Fibroblast of peridontal ligament (primary cell): ENCODE measurements around the gene SH3RF2.
"Not testable (repeated sequence)": the region's sequence is repeated elsewhere in the genome, so short reads cannot be mapped to it uniquely, and the experiment has no call there.

ENCODE experiments used
- DNase-seq: peaks from one replicate; pipeline ENCODE4 v3.0.0-alpha.2; 2010; ENCODE audit errors: extremely low read depth

SH3RF2 gene

DNA sequence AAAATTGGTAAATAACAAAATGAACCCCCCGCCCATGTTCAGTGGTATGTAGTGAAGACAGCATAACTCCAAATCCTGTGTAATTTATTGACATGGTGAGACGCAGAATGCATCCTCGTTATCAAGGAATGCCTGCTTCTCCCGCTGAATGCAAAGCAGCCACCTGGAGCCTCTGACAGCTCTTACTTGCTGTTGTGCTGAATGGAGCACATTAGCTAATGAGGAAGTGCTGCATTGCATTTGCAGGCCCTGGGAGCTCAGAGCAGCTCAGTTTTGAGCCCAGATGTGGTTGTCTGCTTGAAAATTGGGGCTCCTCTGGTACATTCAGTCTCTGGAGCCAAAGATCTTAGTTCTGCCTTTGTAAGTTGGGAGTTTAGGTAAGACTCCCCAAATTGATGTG, 140.1 kb downstream of the SH3RF2 start:
- no peak for DNase-seq

GRCh38 chr5:146078566-146078965, 142.2 kb downstream of the SH3RF2 start:
- no peak for DNase-seq

DNA sequence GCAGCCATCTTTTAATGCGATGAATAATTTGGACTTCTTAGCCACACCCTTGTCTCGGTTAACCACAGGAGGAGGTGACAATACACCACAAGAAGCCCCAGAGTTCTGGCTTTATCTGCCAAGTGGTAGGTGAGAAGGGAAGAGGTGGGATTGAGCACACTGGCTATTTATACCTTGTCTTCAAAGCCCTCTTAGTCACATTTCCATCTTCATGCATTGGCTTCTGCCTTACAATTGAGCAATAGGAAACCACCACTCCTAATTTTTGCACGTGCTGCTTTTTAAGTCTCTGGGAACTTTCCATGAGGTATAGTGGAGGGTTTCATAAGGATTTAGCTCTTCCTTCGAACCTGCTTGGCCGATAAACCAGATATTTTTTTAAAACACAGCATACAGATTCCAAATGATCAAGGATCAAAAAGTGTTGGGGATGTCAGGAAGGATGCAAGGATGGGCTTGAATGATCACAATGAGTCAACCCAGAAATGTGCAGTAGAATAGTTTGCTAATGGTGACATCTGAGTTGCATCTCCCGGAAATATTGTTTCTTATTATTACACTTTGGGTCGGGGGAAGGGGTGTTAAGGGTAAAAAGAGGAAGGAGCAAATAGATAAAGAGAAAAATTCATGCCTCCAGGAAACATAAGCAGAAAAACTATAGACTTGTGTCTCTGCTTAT, 143.5 kb downstream of the SH3RF2 start:
- DNase-seq = no peak

- no peak for DNase-seq
These were observed 145.2 kb downstream of the SH3RF2 start for GRCh38 chr5:146081556-146081955.

DNA sequence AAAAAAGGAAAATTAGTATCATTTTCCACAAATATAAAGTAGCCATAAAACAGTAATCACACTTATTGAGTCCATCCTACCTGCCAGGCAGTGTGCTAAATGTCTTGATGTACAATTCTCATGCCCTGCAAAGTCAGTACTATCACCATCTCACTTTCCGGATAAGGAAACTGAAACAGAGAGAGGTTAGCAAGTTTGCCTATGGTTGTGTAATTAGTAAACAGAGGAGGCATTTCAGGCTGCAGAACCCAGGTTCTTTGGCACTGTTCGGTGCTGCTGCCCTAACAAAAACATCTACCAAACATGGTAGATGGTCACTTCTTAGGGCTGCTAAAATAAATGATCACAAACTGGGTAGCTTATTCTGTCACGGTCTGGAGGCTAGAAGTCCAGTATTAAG, 146.4 kb downstream of the SH3RF2 start:
- no peak for DNase-seq

GRCh38 chr5:146084376-146084775, 148.0 kb downstream of the SH3RF2 start:
- no peak for DNase-seq

GRCh38 chr5:146088098-146088497, 151.7 kb downstream of the SH3RF2 start:
- no peak for DNase-seq

- DNase-seq = no peak
These were observed 152.9 kb downstream of the SH3RF2 start for GRCh38 chr5:146089287-146089686.

- no peak for DNase-seq
These were observed 155.5 kb downstream of the SH3RF2 start for GRCh38 chr5:146091881-146092280.

- DNase-seq = no peak
These were observed 161.7 kb downstream of the SH3RF2 start for GRCh38 chr5:146098047-146098446.

DNA sequence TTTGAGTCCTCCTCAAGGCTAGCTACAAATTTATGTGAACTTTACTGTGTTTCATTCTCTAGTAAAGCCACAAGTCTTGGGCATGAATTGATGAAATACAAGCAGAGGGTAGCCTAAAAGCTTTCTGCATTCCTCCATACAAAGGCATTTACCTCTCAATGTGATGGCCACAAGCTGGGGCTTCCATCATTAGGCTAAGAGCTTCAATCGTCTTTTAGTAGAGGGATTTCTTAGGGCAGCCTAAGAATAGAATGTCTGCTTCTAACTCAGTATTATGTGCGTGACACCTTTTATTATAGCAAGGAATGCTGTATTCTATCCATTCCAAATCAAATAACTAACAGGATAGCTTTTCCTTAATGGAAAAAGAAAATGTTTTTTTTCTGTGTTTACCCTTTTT, 165.3 kb downstream of the SH3RF2 start:
- no peak for DNase-seq

DNA sequence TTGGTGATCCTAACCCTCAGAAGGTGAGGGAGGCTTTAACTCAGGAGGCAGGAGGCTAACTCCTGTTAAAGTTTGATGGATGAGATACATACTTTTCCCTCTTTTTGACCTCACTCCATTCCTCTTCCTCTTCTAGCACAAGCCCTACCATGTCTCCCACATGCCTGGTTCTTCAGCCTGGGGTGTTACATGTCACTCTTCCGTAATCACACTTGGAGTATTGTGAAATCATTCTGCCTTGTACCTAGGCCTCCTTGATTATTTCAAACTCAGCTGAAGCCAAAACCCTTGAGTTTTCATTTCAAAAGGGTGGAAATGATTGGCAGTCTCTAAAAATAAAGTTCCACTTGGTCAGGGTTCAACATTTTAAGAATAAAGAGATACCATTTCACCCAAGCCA, 167.2 kb downstream of the SH3RF2 start:
- DNase-seq = peak; percentile 31

- no peak for DNase-seq
These were observed 169.1 kb downstream of the SH3RF2 start, which contains the start of gene PLAC8L1 for GRCh38 chr5:146105477-146105876. PLAC8L1 (minus strand) TSS chr5:146105577; CDS start chr5:146104311, 1,266 bp downstream.

DNA sequence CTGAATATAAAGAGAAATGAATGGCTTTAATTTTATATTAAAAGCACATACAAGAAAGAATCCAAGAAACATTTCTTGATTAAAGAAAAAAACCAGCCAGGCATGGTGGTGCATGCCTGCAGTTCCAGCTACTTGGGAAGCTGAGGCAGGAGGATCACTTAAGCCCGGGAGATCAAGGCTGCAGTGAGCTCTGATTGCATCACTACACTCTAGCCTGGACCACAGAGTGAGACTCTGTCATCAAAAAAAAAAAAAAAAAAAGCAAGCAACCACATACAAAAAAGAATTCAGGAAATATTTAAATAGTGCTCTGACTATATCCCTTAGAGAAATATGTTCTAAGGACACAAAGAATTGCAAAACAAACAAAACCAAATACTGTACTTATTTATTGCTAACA, 171.5 kb downstream of the SH3RF2 start:
- DNase-seq = peak; percentile 51

- not testable (repeated sequence) for DNase-seq
These were observed 172.5 kb downstream of the SH3RF2 start for GRCh38 chr5:146108870-146109269.

GRCh38 chr5:146109379-146109778, 173.0 kb downstream of the SH3RF2 start:
- DNase-seq = no peak

DNA sequence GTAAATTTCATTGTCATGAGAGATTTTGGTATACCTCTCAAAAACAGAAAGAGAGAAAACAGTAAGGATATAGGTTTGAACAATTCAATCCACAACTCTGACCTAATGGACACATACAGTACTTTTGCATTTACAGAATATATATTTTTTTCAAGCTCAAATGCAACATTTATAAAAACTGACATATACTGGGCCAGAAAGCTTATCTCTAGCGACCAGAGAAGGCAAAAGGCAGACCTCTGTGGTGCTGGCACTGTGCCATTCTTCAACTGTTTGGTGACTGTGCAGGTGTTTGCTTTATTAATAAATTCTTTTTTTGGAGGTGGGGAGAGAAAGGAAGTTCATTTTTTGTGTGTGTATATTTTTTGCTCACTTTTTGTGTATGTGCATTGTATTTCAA, 175.0 kb downstream of the SH3RF2 start:
- DNase-seq = no peak

- DNase-seq = no peak
These were observed 176.1 kb downstream of the SH3RF2 start for GRCh38 chr5:146112476-146112875.
